Ascending aorta (tissue), 2 donors: Measurements from ENCODE around the gene MORF4L2. TPM values are rescaled to one million over a fixed set of nuclear protein-coding genes. Genes with fewer than 3 reads are reported as not detected.
"Not testable (repeated sequence)": the region's sequence is repeated elsewhere in the genome, so short reads cannot be mapped to it uniquely, and the experiment has no call there.

Experiments
- DNase-seq, 2 donors: peaks; one replicate each; pipeline ENCODE4 v3.0.0-alpha.2; 2019; ENCODE audit warnings: low spot score in 2 of 2
- H3K27ac ChIP-seq, 2 donors: fragments of 200-600 bp; sonication (generic); one replicate each; pipeline ENCODE4 v1.5.1; 2016 to 2017; ENCODE audit warnings: mild to moderate bottlenecking in 1 of 2
- H3K27me3 ChIP-seq: fragments of 200-600 bp; sonication (generic); one replicate; pipeline ENCODE4 v1.5.1; 2017
- H3K36me3 ChIP-seq, 2 donors: fragments of 200-600 bp; sonication (generic); one replicate each; pipeline ENCODE4 v1.5.1; 2016
- H3K4me1 ChIP-seq, 2 donors: fragments of 200-600 bp; sonication (generic); one replicate each; pipeline ENCODE4 v1.5.1; 2016 to 2017; ENCODE audit warnings: mild to moderate bottlenecking in 1 of 2
- H3K4me3 ChIP-seq, 2 donors: fragments of 200-600 bp; sonication (generic); one replicate each; pipeline ENCODE4 v1.5.1; 2016 to 2017; ENCODE audit warnings: mild to moderate bottlenecking in 1 of 2
- H3K9me3 ChIP-seq, 2 donors: fragments of 200-600 bp; sonication (generic); one replicate each; pipeline ENCODE4 v1.5.1; 2016
- CTCF ChIP-seq, 3 experiments: fragments of 200-600 bp in 2 of 3; fragments of 450-650 bp in 1 of 3; sonication (generic) in 2 of 3; IDR thresholded peaks; one replicate each; pipeline ENCODE4 v1.5.1; 2016 to 2019; ENCODE audit warnings: antibody characterized with exemption in 3 of 3, mild to moderate bottlenecking in 1 of 3, moderate library complexity in 1 of 3
- intact Hi-C: fragments of 100-400 bp; cut with DNase I; formaldehyde crosslinking; loops from one replicate; pipeline ENCODE4 v1.15.1; 2023
- total RNA-seq: library from RNA; depleted of rRNA; stranded (reverse); fragments of >200 nt; gene quantifications from one replicate; pipeline ENCODE4 v1.1.0, GENCODE V29; 2016

MORF4L2 gene
- total RNA-seq, 1 donor from 2014 or later: 211 TPM

GRCh38 chrX:103674531-103675454 lies 11.7 kb downstream of the MORF4L2 start:
- no peak for DNase-seq
- H3K9me3 ChIP-seq: no peaks in the 10 kb centered on the region
- no peak overlapping the region for H3K27ac ChIP-seq
- no peak for TF ChIP-seq CTCF (IDR thresholded peaks at IDR 0.05)
- H3K4me1 ChIP-seq: no peaks in the 10 kb centered on the region
- no peak overlapping the region for H3K4me3 ChIP-seq
- H3K36me3 ChIP-seq: peaks cover 8 to 38% of the 10 kb centered on the region in 2 donors
- intact Hi-C loops: no loop called here
- no peaks in the 10 kb centered on the region for H3K27me3 ChIP-seq

GRCh38 chrX:103669745-103670144 lies 16.8 kb downstream of the MORF4L2 start:
- no peak overlapping the region for H3K4me3 ChIP-seq
- no peaks in the 10 kb centered on the region for H3K9me3 ChIP-seq
- no peak overlapping the region for H3K27ac ChIP-seq
- DNase-seq: no peak
- intact Hi-C loops: no loop called here
- peaks cover 0 to 3% of the 10 kb centered on the region in 2 donors for H3K36me3 ChIP-seq
- no peaks in the 10 kb centered on the region for H3K27me3 ChIP-seq
- no peaks in the 10 kb centered on the region for H3K4me1 ChIP-seq
- TF ChIP-seq CTCF (IDR thresholded peaks at IDR 0.05): no peak

GRCh38 chrX:103666202-103667107 lies 20.0 kb downstream of the MORF4L2 start:
- no peak overlapping the region for H3K27ac ChIP-seq
- H3K4me3 ChIP-seq: no peak overlapping the region
- no peaks in the 10 kb centered on the region for H3K9me3 ChIP-seq
- DNase-seq: no peak
- no peaks in the 10 kb centered on the region for H3K4me1 ChIP-seq
- H3K27me3 ChIP-seq: no peaks in the 10 kb centered on the region
- H3K36me3 ChIP-seq: no peaks in the 10 kb centered on the region
- intact Hi-C loops: no loop called here
- no peak for TF ChIP-seq CTCF (IDR thresholded peaks at IDR 0.05)

GRCh38 chrX:103663981-103664762 lies 22.3 kb downstream of the MORF4L2 start:
- DNase-seq: no peak
- Histone ChIP-seq H3K9me3 (no peaks in the 10 kb centered on the region), H3K4me1 (no peaks in the 10 kb centered on the region), H3K27ac (no peak overlapping the region), H3K4me3 (no peak overlapping the region), H3K36me3 (no peaks in the 10 kb centered on the region), H3K27me3 (no peaks in the 10 kb centered on the region)
- no peak for TF ChIP-seq CTCF (IDR thresholded peaks at IDR 0.05)
- intact Hi-C loops: no loop called here

- H3K36me3 ChIP-seq, H3K4me1 ChIP-seq, H3K27me3 ChIP-seq, H3K4me3 ChIP-seq, H3K27ac ChIP-seq, intact Hi-C loops, DNase-seq, H3K9me3 ChIP-seq: not testable (repeated sequence)
These were observed 27.0 kb downstream of the MORF4L2 start for GRCh38 chrX:103659460-103659859.
